Activated naive CD8-positive, alpha-beta T cell (primary cell): ENCODE results near the gene PCSK2.

Experiments
- H3K27ac Mint-ChIP-seq: one replicate; pipeline ENCODE4 v1.8.0; 2021; ENCODE audit warnings: mixed read lengths
- H3K27me3 Mint-ChIP-seq: one replicate; pipeline ENCODE4 v1.8.0; 2021; ENCODE audit warnings: mixed read lengths
- H3K36me3 Mint-ChIP-seq: one replicate; pipeline ENCODE4 v1.8.0; 2021; ENCODE audit warnings: mixed read lengths
- H3K4me1 Mint-ChIP-seq: one replicate; pipeline ENCODE4 v1.8.0; 2021; ENCODE audit warnings: low read depth, mixed read lengths
- H3K4me3 Mint-ChIP-seq: one replicate; pipeline ENCODE4 v1.8.0; 2021; ENCODE audit warnings: mild to moderate bottlenecking, mixed read lengths
- H3K9me3 Mint-ChIP-seq: one replicate; pipeline ENCODE4 v1.8.0; 2021; ENCODE audit warnings: low read depth, mixed read lengths

Gene PCSK2

GRCh38 chr20:17470973-17471372, 244.1 kb downstream of the PCSK2 start:
- no peaks in the 10 kb centered on the region for H3K36me3 Mint-ChIP-seq
- H3K9me3 Mint-ChIP-seq, result no peaks in the 10 kb centered on the region
- H3K4me3 Mint-ChIP-seq, result no peak overlapping the region
- no peak overlapping the region for H3K27ac Mint-ChIP-seq
- H3K27me3 Mint-ChIP-seq, result no peaks in the 10 kb centered on the region
- no peaks in the 10 kb centered on the region for H3K4me1 Mint-ChIP-seq

GRCh38 chr20:17471606-17472187, 244.9 kb downstream of the PCSK2 start:
- no peaks in the 10 kb centered on the region for H3K9me3 Mint-ChIP-seq
- H3K36me3 Mint-ChIP-seq, result no peaks in the 10 kb centered on the region
- H3K4me3 Mint-ChIP-seq, result no peak overlapping the region
- H3K27me3 Mint-ChIP-seq, result no peaks in the 10 kb centered on the region
- H3K4me1 Mint-ChIP-seq, result no peaks in the 10 kb centered on the region
- H3K27ac Mint-ChIP-seq, result no peak overlapping the region

- peaks cover 1% of the 10 kb centered on the region for H3K27me3 Mint-ChIP-seq
- no peaks in the 10 kb centered on the region for H3K36me3 Mint-ChIP-seq
- no peaks in the 10 kb centered on the region for H3K9me3 Mint-ChIP-seq
- H3K4me3 Mint-ChIP-seq, result no peak overlapping the region
- no peaks in the 10 kb centered on the region for H3K4me1 Mint-ChIP-seq
- no peak overlapping the region for H3K27ac Mint-ChIP-seq
Observed at GRCh38 chr20:17473659-17474058, 246.8 kb downstream of the PCSK2 start.

- no peaks in the 10 kb centered on the region for H3K36me3 Mint-ChIP-seq
- no peaks in the 10 kb centered on the region for H3K9me3 Mint-ChIP-seq
- no peak overlapping the region for H3K4me3 Mint-ChIP-seq
- peaks cover 10% of the 10 kb centered on the region for H3K27me3 Mint-ChIP-seq
- no peak overlapping the region for H3K27ac Mint-ChIP-seq
- no peaks in the 10 kb centered on the region for H3K4me1 Mint-ChIP-seq
Observed at GRCh38 chr20:17479063-17479657, 252.3 kb downstream of the PCSK2 start.

GRCh38 chr20:17480696-17481095, 253.9 kb downstream of the PCSK2 start:
- Mint-ChIP-seq H3K9me3 (no peaks in the 10 kb centered on the region), H3K27me3 (peaks cover 11% of the 10 kb centered on the region), H3K4me3 (no peak overlapping the region), H3K27ac (no peak overlapping the region), H3K36me3 (no peaks in the 10 kb centered on the region), H3K4me1 (no peaks in the 10 kb centered on the region)

- Mint-ChIP-seq H3K36me3 (no peaks in the 10 kb centered on the region), H3K9me3 (no peaks in the 10 kb centered on the region), H3K27me3 (peaks cover 11% of the 10 kb centered on the region)
Observed at GRCh38 chr20:17481661-17482060, 254.8 kb downstream of the PCSK2 start.

GRCh38 chr20:17482536-17482935, 255.7 kb downstream of the PCSK2 start:
- H3K36me3 Mint-ChIP-seq, result no peaks in the 10 kb centered on the region
- H3K4me1 Mint-ChIP-seq, result no peaks in the 10 kb centered on the region
- H3K4me3 Mint-ChIP-seq, result no peak overlapping the region
- H3K27me3 Mint-ChIP-seq, result peaks cover 11% of the 10 kb centered on the region
- no peaks in the 10 kb centered on the region for H3K9me3 Mint-ChIP-seq
- no peak overlapping the region for H3K27ac Mint-ChIP-seq

More at GRCh38 chr20:17481661-17482060, 254.8 kb downstream of the PCSK2 start:
- no peak overlapping the region for H3K27ac Mint-ChIP-seq
- no peaks in the 10 kb centered on the region for H3K4me1 Mint-ChIP-seq
- H3K4me3 Mint-ChIP-seq, result no peak overlapping the region

GRCh38 chr20:17485017-17485416, 258.2 kb downstream of the PCSK2 start:
- Mint-ChIP-seq H3K4me1 (no peaks in the 10 kb centered on the region), H3K4me3 (no peak overlapping the region), H3K27ac (no peak overlapping the region), H3K36me3 (no peaks in the 10 kb centered on the region), H3K27me3 (peaks cover 10% of the 10 kb centered on the region), H3K9me3 (no peaks in the 10 kb centered on the region)

- no peak overlapping the region for H3K4me3 Mint-ChIP-seq
- H3K4me1 Mint-ChIP-seq, result no peaks in the 10 kb centered on the region
- H3K27ac Mint-ChIP-seq, result no peak overlapping the region
- H3K9me3 Mint-ChIP-seq, result no peaks in the 10 kb centered on the region
- H3K36me3 Mint-ChIP-seq, result no peaks in the 10 kb centered on the region
- H3K27me3 Mint-ChIP-seq, result peaks cover 1% of the 10 kb centered on the region
Observed at GRCh38 chr20:17488916-17489600, 262.2 kb downstream of the PCSK2 start.

- H3K36me3 Mint-ChIP-seq, result no peaks in the 10 kb centered on the region
- H3K4me3 Mint-ChIP-seq, result no peak overlapping the region
- no peaks in the 10 kb centered on the region for H3K4me1 Mint-ChIP-seq
- H3K27me3 Mint-ChIP-seq, result no peaks in the 10 kb centered on the region
- H3K27ac Mint-ChIP-seq, result no peak overlapping the region
- H3K9me3 Mint-ChIP-seq, result no peaks in the 10 kb centered on the region
Observed at GRCh38 chr20:17490501-17490900, 263.7 kb downstream of the PCSK2 start.

GRCh38 chr20:17491041-17491440, 264.2 kb downstream of the PCSK2 start:
- Mint-ChIP-seq H3K4me1 (no peaks in the 10 kb centered on the region), H3K27ac (no peak overlapping the region), H3K9me3 (no peaks in the 10 kb centered on the region), H3K36me3 (no peaks in the 10 kb centered on the region), H3K27me3 (no peaks in the 10 kb centered on the region), H3K4me3 (no peak overlapping the region)

- Mint-ChIP-seq H3K36me3 (no peaks in the 10 kb centered on the region), H3K4me1 (no peaks in the 10 kb centered on the region), H3K27me3 (no peaks in the 10 kb centered on the region), H3K9me3 (no peaks in the 10 kb centered on the region), H3K27ac (no peak overlapping the region), H3K4me3 (no peak overlapping the region)
Observed at GRCh38 chr20:17491488-17491887, 264.6 kb downstream of the PCSK2 start.

GRCh38 chr20:17493173-17493572, 266.3 kb downstream of the PCSK2 start:
- Mint-ChIP-seq H3K36me3 (no peaks in the 10 kb centered on the region), H3K27ac (no peak overlapping the region), H3K27me3 (no peaks in the 10 kb centered on the region), H3K9me3 (no peaks in the 10 kb centered on the region), H3K4me1 (no peaks in the 10 kb centered on the region), H3K4me3 (no peak overlapping the region)

- Mint-ChIP-seq H3K4me1 (no peaks in the 10 kb centered on the region), H3K9me3 (no peaks in the 10 kb centered on the region), H3K27ac (no peak overlapping the region), H3K27me3 (no peaks in the 10 kb centered on the region), H3K36me3 (no peaks in the 10 kb centered on the region), H3K4me3 (no peak overlapping the region)
Observed at GRCh38 chr20:17494201-17494600, 267.4 kb downstream of the PCSK2 start.

- Mint-ChIP-seq H3K27ac (no peak overlapping the region), H3K36me3 (no peaks in the 10 kb centered on the region), H3K4me1 (no peaks in the 10 kb centered on the region), H3K9me3 (no peaks in the 10 kb centered on the region), H3K27me3 (no peaks in the 10 kb centered on the region), H3K4me3 (no peak overlapping the region)
Observed at GRCh38 chr20:17495826-17496225, 269.0 kb downstream of the PCSK2 start.
